ENCODE data around the gene NELFE.
A peak's percentile ranks its signal among the peaks of the same experiment; 100 is the strongest.
"Not testable (repeated sequence)": the region's sequence is repeated elsewhere in the genome, so short reads cannot be mapped to it uniquely, and the experiment has no call there.

NELFE gene, protein sequence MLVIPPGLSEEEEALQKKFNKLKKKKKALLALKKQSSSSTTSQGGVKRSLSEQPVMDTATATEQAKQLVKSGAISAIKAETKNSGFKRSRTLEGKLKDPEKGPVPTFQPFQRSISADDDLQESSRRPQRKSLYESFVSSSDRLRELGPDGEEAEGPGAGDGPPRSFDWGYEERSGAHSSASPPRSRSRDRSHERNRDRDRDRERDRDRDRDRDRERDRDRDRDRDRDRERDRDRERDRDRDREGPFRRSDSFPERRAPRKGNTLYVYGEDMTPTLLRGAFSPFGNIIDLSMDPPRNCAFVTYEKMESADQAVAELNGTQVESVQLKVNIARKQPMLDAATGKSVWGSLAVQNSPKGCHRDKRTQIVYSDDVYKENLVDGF

DNA sequence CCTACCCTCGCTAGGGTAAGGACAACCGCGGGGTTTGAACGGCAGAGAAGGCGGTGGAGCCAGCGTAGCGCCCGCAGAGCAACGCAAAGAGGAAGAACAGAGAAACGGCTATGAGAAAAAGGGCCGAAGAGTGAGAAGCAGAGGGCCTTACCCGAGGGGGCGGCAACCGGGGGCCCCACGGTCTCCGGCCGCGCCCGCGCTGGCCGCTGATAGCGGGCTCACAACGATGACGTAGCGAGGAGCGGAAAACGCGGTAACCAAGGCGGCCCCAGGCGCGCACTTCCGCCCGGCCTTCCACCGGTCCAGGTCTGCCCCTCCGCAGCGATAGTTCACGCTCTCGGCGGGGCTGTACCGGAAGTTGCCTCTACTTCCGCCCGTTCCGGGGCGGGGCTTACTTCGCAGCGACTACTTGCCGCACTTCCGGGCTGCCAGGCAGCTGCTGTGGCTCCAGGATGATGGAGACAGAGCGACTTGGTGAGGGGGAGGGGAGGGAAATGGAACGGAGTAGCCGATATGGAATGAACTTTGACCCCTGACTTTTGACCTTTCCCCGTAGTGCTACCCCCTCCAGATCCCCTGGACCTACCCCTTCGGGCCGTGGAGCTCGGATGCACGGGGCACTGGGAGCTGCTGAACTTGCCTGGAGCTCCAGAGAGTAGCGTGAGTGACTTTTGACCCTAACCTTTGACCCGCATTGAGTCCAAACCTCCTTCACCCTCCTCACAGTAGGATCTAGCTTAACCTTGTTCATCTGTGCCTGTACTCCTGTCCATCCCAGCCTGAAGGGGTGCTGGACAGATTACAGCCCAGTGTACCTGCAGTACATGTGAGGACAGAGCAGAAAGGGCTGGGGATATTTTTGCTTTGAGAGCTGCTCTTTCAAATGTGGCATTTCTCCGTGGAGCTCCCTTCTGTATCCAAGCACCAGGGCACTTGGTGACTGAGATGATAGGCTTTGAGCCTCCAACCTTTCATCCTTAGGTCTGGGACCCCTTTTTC, at the start of gene NELFE, which contains the start of gene SKIC2:
Gene NELFE, minus strand, starts transcription at position 231 of the 999 bp plus-strand sequence. CDS start 525 bp downstream, outside the sequence.
Gene SKIC2, plus strand, starts transcription at position 435 of the 999 bp plus-strand sequence. Its CDS starts 18 bp downstream, at position 453.
- Mint-ChIP-seq H3K9me3 (no peaks in the 10 kb centered on the region), H3K36me3 (ENCODE audit: low read depth) (peaks cover 62% of the 10 kb centered on the region), H3K4me3 (peak within 1 kb of the TSS; percentile 94), H3K4me1 (ENCODE audit: low read depth) (peaks cover 27% of the 10 kb centered on the region), H3K27me3 (ENCODE audit: low read depth) (no peaks in the 10 kb centered on the region), H3K27ac (peak within 1 kb of the TSS; percentile 97)
- peak; percentile 99 for DNase-seq (ENCODE audit: low spot score)

DNA sequence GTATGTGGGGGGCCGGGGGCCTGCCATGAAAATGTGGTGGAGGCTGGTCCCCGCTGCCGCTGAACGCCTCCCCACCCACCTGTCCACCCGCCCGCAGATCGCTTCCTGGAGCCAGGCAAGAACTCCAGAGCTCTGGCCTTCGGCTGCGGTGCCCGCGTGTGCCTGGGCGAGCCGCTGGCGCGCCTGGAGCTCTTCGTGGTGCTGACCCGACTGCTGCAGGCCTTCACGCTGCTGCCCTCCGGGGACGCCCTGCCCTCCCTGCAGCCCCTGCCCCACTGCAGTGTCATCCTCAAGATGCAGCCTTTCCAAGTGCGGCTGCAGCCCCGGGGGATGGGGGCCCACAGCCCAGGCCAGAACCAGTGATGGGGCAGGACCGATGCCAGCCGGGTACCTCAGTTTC, 49.3 kb upstream of the NELFE start:
- H3K27ac Mint-ChIP-seq; H3K9me3 Mint-ChIP-seq; H3K36me3 Mint-ChIP-seq (ENCODE audit: low read depth); H3K27me3 Mint-ChIP-seq (ENCODE audit: low read depth); H3K4me1 Mint-ChIP-seq (ENCODE audit: low read depth); H3K4me3 Mint-ChIP-seq; DNase-seq (ENCODE audit: low spot score): not testable (repeated sequence)

DNA sequence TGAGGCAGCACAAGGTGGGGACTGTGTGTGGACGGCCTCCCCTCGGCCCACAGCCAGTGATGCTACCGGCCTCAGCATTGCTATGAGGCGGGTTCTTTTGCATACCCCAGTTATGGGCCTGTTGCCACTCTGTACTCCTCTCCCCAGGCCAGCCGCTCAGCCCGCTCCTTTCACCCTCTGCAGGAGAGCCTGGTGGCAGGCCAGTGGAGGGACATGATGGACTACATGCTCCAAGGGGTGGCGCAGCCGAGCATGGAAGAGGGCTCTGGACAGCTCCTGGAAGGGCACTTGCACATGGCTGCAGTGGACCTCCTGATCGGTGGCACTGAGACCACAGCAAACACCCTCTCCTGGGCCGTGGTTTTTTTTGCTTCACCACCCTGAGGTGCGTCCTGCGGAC, 48.3 kb upstream of the NELFE start:
- not testable (repeated sequence) for H3K27me3 Mint-ChIP-seq (ENCODE audit: low read depth); H3K9me3 Mint-ChIP-seq; H3K4me1 Mint-ChIP-seq (ENCODE audit: low read depth); DNase-seq (ENCODE audit: low spot score); H3K4me3 Mint-ChIP-seq; H3K27ac Mint-ChIP-seq; H3K36me3 Mint-ChIP-seq (ENCODE audit: low read depth)

GRCh38 chr6:32005991-32006529, 47.3 kb upstream of the NELFE start:
- H3K4me3 Mint-ChIP-seq; H3K27ac Mint-ChIP-seq; H3K9me3 Mint-ChIP-seq; H3K4me1 Mint-ChIP-seq (ENCODE audit: low read depth); H3K36me3 Mint-ChIP-seq (ENCODE audit: low read depth); DNase-seq (ENCODE audit: low spot score); H3K27me3 Mint-ChIP-seq (ENCODE audit: low read depth): not testable (repeated sequence)

GRCh38 chr6:32005538-32005880, 46.7 kb upstream of the NELFE start:
- not testable (repeated sequence) for H3K36me3 Mint-ChIP-seq (ENCODE audit: low read depth); H3K9me3 Mint-ChIP-seq; DNase-seq (ENCODE audit: low spot score); H3K27ac Mint-ChIP-seq; H3K4me1 Mint-ChIP-seq (ENCODE audit: low read depth); H3K4me3 Mint-ChIP-seq; H3K27me3 Mint-ChIP-seq (ENCODE audit: low read depth)

- not testable (repeated sequence) for H3K4me3 Mint-ChIP-seq; DNase-seq (ENCODE audit: low spot score); H3K27me3 Mint-ChIP-seq (ENCODE audit: low read depth); H3K36me3 Mint-ChIP-seq (ENCODE audit: low read depth); H3K27ac Mint-ChIP-seq; H3K9me3 Mint-ChIP-seq; H3K4me1 Mint-ChIP-seq (ENCODE audit: low read depth)
Observed at GRCh38 chr6:32004864-32005537, 46.2 kb upstream of the NELFE start.

DNA sequence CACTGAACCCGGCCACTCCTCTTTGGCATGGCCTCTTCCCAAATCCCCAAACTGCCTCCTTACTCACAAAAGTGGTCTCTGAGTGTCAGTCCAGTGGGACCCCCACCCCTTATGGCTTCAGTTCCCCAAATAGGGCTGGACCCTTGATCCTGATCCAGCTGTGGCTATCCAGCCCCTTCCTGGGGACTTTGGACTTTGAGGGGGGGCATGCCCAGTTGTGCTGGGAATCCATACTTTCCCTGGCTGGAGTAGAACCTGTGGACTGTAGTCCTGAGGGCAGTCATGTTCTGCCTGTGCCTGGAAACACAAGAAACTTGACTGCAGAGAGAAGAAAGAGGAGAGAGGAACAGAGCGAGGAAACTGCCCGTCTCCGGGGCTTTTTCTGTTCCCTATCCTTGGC, 45.6 kb upstream of the NELFE start:
- H3K4me1 Mint-ChIP-seq (ENCODE audit: low read depth); H3K27me3 Mint-ChIP-seq (ENCODE audit: low read depth); DNase-seq (ENCODE audit: low spot score); H3K27ac Mint-ChIP-seq; H3K9me3 Mint-ChIP-seq; H3K36me3 Mint-ChIP-seq (ENCODE audit: low read depth); H3K4me3 Mint-ChIP-seq: not testable (repeated sequence)

GRCh38 chr6:32003301-32003700, 44.5 kb upstream of the NELFE start:
- H3K36me3 Mint-ChIP-seq (ENCODE audit: low read depth), result not testable (repeated sequence)

GRCh38 chr6:32002546-32003268, 43.9 kb upstream of the NELFE start:
- not testable (repeated sequence) for H3K4me3 Mint-ChIP-seq

More at GRCh38 chr6:32003301-32003700, 44.5 kb upstream of the NELFE start:
- not testable (repeated sequence) for DNase-seq (ENCODE audit: low spot score); H3K4me3 Mint-ChIP-seq; H3K4me1 Mint-ChIP-seq (ENCODE audit: low read depth); H3K27ac Mint-ChIP-seq; H3K27me3 Mint-ChIP-seq (ENCODE audit: low read depth); H3K9me3 Mint-ChIP-seq

DNA sequence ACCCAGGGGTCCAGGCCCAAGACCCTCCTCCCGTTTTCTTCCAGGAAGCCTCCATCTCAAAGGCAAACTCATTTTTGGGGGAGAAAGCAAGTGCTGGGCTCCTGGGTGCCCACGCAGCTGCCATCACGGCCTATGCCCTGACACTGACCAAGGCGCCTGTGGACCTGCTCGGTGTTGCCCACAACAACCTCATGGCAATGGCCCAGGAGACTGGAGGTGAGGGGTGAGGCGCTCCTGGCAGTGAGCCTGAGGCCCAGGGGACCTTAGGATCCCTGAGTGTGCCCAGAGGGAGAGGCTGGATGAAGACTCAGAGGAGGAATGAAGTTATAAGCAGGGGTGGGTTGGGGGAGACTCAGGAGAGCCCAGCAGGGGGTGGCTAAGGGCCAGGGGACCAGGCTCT, 37.6 kb upstream of the NELFE start:
- H3K4me3 Mint-ChIP-seq; DNase-seq (ENCODE audit: low spot score); H3K36me3 Mint-ChIP-seq (ENCODE audit: low read depth); H3K9me3 Mint-ChIP-seq; H3K4me1 Mint-ChIP-seq (ENCODE audit: low read depth); H3K27me3 Mint-ChIP-seq (ENCODE audit: low read depth); H3K27ac Mint-ChIP-seq: not testable (repeated sequence)

More at GRCh38 chr6:32002546-32003268, 43.9 kb upstream of the NELFE start:
- H3K9me3 Mint-ChIP-seq; H3K4me1 Mint-ChIP-seq (ENCODE audit: low read depth); DNase-seq (ENCODE audit: low spot score); H3K27me3 Mint-ChIP-seq (ENCODE audit: low read depth); H3K36me3 Mint-ChIP-seq (ENCODE audit: low read depth); H3K27ac Mint-ChIP-seq: not testable (repeated sequence)

DNA sequence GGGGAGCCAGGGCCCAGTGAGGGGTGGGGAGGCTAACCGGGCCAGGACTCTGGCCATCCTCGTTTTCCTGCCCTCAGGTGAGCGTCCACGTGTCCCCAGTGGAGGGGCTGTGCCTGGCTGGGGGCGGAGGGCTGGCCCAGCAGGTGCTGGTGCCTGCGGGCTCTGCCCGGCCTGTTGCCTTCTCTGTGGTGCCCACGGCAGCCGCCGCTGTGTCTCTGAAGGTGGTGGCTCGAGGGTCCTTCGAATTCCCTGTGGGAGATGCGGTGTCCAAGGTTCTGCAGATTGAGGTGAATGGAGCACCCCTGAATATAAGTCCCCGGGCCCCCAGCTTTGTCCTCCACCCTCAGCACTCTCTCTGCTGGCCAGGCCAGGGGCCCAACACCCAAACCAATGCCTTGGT, 35.6 kb upstream of the NELFE start:
- DNase-seq (ENCODE audit: low spot score); H3K4me1 Mint-ChIP-seq (ENCODE audit: low read depth); H3K36me3 Mint-ChIP-seq (ENCODE audit: low read depth); H3K9me3 Mint-ChIP-seq; H3K4me3 Mint-ChIP-seq; H3K27me3 Mint-ChIP-seq (ENCODE audit: low read depth); H3K27ac Mint-ChIP-seq: not testable (repeated sequence)

GRCh38 chr6:31989363-31989762, 30.6 kb upstream of the NELFE start:
- not testable (repeated sequence) for H3K27me3 Mint-ChIP-seq (ENCODE audit: low read depth); H3K4me1 Mint-ChIP-seq (ENCODE audit: low read depth); H3K36me3 Mint-ChIP-seq (ENCODE audit: low read depth); H3K4me3 Mint-ChIP-seq; H3K9me3 Mint-ChIP-seq; H3K27ac Mint-ChIP-seq; DNase-seq (ENCODE audit: low spot score)

DNA sequence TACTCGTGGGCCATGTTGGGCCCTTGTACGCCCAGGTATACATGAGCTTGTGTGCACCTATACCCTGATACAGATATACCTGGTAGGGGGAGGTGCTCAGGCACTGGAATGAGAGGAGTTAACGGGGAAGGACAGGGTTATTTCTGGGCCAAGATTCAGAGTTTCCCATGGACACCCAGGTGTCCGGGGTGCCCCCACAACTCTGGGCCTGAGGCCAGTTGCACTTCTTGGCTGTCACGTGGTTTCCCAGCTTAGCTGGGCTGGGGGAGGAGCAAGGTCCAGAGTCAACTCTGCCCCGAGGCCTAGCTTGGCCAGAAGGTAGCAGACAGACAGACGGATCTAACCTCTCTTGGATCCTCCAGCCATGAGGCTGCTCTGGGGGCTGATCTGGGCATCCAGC, 23.0 kb upstream of the NELFE start, which contains the start of gene C4A:
Gene C4A, plus strand, starts transcription at position 314 of the 400 bp plus-strand sequence. Its CDS starts 51 bp downstream, at position 365.
- not testable (repeated sequence) for DNase-seq (ENCODE audit: low spot score); H3K4me1 Mint-ChIP-seq (ENCODE audit: low read depth)

More for the DNA sequence above, 23.0 kb upstream of the NELFE start, which contains the start of gene C4A:
- not testable (repeated sequence) for H3K9me3 Mint-ChIP-seq; H3K36me3 Mint-ChIP-seq (ENCODE audit: low read depth); H3K27me3 Mint-ChIP-seq (ENCODE audit: low read depth); H3K4me3 Mint-ChIP-seq; H3K27ac Mint-ChIP-seq

Data from T-helper 2 cell treated with Interferon-gamma antibody and Interleukin-4, amounts not matched to agents 5 μg/mL and 100 μg/mL, for 36 hours (primary cell).